HG03139 (cell line): Measurements from ENCODE around the gene LAMC3.
"Not testable (repeated sequence)": the region's sequence is repeated elsewhere in the genome, so short reads cannot be mapped to it uniquely, and the experiment has no call there.

Source experiments
- ATAC-seq: cut with Tn5 transposase; IDR thresholded peaks from one replicate; pipeline ENCODE4 v1.9.1; 2021; ENCODE audit not compliant: unreplicated experiment

The LAMC3 gene

DNA sequence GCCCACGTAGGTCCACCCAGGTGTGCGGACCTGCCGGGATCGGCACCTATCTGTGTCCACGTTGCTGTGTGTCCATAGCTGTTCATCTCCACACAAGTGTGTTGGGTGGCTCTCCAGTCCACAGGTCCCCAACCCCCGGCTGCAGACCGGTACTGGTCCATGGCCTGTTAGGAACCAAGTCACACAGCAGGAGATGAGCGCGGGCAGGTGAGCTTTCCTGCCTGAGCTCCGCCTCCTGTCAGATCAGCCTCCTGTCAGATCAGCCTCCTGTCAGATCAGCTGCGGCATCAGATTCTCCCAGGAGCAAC is 18.9 kb downstream of the LAMC3 start:
- no peak for ATAC-seq

DNA sequence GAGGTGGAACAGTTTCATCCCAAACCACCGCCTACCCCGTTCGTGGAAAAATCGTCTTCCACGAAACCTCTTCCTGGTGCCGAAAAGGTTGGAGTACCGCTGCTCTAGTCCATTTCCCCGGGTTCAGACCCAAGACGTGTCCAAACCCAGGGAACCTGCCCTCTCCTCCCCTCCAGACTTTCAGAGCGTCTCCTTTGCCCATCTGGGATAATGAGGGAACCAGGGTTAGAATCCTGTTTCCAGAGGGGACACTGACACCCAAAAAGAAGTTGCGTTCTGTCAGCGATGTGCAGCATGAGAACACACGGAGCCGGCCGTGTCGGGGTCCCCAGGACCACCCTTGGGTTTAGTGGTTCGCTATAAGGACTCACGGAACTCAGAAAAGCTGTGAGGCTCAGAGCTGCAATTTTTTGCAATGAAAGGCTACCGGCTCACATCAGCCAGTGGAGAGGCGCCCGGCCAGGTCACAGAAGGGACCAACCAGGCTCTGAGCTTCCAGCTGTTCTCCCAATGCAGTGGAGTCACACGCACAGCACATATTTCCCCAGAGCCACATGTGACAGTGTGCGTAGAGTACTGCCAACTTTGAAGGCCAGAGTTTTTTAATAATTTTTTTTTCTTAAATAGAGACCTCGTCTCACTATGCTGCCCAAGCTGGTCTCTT is 19.4 kb downstream of the LAMC3 start:
- ATAC-seq, result no peak

DNA sequence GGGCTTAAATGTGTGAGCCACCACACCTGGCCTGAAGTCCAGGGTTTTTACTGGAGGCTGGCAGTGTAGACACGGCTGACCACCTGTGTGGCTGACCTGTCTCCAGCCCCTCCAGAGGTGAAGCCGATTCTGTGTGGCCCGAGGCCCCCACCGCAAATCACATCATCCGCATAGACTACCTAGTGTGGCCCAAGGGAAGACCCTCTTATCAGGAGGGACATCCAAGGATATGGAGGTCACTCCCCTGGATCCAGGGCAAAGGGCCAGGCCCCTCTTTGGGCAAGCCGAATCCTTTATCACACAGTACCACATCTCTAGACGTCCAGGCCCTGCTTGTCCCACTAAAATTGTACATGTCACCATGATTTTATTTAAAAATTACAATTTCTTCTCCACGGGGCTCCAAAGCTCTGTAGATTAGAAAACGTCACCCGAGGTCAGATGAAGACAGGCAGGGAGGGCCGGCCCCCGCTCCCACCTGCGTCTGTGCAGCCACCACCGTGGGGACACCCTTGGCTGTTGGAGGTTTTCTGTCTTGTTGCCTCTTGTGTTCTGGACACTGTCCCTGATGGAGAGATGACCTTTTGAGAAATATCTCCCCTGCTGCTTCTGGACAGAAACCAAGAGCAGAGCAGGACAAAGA is 20.1 kb downstream of the LAMC3 start:
- ATAC-seq, result no peak

DNA sequence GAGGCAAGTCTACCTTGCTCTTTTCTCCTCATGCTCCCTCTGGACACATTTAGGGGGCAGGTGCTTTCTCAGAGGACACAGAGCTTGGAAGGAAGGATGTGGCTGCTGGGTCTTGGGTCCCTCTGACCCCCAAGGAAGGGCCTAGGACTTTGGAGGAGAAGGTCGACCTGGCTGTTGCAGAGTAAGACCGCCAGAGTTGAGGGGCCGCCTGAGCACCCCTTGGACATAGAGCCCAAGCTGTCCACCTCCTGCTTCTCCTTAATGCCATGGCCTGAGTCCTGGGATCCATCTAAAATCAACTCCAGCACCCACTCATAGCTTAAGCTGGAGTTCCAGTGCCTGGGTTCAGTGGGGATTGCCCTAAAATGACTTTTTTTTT is 20.6 kb downstream of the LAMC3 start:
- ATAC-seq, result no peak

DNA sequence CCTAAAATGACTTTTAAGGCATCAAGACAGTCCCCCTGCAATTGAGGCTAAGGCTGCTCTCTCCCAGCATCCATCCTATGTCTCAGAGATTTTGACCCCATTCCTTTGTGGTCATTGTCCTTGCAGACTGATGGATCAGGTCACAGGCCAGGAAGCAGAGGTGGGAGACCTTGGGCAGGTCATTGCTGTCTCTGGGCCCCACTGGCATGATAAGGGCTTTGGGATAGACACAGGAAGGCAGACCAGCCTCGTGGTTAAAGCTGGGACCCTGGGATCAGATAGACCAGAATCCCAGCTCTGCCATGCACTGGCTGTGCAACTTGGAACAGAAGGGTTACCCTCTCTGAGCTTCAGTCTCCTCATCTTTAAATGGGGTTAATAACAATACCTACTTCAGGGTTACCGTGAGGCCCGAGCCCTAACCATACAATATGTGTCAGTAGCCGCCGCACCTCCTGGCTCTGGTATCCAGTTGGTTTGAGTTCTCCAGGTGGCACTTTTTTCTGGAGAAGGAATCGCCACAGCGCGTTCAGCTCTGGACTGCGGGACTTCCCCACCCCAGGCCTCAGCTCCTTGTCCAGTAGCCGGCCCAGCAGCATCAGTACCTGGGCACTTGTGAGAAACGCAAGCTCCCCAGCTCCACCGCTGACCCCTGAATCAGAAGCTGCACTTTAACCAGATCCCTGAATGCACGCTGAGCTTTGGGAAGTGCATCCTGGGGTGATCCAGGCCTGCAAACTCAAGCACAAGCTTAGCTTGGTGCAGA is 21.4 kb downstream of the LAMC3 start:
- no peak for ATAC-seq

DNA sequence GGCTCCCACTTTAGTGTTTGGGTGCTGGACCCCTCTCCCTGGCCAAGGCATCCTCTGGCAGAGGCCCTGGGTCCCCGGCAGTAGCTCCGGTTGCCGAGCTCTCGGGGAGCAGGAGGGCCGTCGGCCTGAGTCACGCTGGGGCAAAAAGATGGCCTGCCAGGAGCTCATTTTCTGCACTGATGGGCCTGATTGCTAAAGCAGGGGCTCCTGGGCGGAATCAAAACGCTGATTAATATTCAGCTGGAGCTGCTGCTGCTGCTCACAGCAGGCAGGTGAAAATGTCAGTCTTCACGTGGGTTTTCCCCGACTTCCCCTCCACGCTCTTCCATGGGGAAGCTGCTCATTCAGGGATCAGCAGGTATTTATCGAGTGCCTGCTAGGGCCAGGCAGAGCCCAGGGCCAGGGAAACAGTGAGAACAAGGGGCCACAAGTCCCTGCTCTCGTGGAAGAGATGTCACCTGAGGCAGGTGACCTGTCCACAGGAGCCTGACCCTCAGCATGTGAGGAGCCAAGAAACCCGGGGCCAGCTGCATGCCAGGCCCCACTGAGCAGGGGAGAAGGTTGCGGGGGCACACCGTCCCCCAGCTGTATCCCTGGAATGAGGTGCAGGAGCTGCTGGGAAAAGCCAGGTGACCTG is 22.1 kb downstream of the LAMC3 start:
- no peak for ATAC-seq

DNA sequence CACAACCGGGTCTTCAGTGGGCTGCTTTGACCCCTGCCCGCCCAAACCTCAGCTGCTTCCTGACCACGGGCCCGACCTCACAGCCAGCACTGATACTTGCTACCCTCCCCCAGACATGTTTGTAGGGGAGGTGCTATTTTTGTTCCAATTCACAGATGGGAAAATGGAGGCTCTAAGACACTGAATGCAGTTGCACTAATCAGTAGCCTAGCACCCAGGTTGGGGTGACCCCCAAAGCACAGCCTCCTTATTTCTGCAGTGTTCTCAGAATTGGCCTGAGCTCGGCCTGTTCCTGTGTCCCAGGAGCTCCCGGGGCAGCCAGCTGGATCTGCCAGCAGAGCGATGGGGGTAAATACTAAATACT is 22.6 kb downstream of the LAMC3 start:
- ATAC-seq, result no peak

DNA sequence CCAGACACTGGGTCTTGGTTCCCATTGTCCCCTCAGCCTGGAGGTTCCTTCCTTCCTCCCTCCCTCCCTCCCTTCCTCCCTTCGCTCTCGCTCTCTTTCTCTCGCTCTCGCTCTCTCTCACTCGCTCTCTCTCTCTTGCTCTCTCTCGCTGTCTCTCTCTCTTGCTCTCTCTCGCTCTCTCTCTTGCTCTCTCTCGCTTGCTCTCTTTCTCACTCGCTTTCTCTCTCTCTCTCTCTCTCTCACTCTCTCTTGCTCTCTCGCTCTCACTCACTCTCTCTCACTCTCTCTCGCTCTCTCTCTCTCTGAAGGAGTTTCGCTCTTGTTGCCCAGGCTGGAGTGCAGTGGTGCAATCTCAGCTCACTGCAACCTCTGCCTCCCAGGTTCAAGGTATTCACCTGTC is 23.4 kb downstream of the LAMC3 start:
- no peak for ATAC-seq

DNA sequence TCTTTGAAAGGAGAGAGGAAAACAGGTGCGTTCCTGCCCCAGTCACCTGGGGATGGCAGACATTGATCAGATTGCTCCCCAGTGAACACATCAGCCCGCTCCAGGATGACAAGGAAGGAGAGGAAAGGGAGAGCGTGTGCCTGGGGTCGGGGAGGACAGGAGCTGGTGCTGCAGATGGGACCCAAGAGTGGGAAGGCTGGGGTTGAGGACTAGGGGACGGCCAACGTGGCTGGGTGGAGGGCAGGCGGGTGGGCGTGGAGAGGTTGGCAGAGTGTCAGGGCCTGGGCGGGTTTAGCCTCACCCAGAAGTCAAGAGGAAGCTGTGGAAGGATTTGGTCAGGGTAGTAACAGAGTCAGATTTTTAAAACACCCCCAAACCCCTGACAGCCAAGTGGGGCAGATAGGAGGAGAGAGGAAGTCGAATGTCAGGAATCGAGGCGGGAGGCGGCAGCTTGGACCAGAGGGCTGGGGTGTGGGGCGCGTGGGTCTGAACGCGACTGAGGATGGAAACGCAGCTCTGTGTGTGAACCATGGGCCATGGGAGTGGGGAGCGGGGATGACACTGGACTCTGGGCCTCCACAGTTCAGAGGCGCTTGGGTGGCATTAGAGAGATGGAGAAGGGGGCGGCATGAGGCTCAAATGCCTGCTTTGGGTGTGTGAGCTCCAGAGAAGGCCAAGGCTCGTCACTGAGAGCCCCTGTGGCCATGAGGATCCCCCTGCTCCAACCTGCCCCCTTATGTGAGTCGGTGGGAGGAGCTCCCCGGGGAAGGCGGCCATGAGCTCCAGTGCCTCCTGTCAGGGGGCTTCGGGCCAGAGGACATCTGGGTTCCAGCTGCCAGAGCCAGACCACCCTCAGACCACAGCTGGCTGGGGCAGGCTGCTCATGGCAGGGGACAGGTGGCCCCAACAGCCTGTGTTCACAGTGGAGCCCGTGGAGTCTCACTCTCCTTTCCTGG is 24.6 kb downstream of the LAMC3 start:
- no peak for ATAC-seq

DNA sequence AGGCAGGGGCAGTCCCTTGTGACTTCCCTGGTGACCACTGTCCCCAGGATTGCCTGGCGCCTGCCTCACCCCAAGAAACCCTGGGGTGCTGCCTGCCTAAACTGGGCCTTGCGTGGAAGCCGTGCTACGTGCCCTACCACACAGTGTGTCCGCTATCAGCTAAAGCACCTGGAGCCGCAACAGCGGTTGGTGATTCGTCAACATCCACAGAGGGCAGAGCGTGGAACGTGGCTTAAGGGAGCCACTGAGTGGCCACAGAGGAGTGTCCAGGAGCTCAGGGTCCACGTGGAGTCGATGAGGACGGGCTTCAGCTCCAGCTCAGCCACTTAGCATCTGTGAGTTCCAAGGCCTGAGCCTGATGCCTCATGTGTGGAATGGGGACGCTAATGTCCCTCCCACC is 25.3 kb downstream of the LAMC3 start:
- no peak for ATAC-seq

DNA sequence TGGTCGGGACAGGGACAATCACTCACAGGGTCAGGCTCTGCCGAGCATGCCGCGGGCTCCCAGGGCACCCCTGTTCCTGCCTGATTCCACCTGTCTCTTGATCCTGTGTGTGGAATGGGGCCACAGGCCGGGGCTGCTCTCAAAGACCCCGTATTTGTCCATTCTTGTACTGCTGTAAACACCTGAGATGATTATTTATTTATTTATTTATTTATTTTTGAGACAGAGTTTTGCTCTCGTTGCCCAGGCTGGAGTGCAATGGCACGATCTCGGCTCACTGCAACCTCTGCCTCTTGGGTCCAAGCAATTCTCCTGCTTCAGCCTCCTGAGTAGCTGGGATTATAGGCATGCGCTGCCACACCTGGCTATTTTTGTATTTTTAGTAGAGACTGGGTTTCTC is 25.8 kb downstream of the LAMC3 start:
- ATAC-seq, result not testable (repeated sequence)

DNA sequence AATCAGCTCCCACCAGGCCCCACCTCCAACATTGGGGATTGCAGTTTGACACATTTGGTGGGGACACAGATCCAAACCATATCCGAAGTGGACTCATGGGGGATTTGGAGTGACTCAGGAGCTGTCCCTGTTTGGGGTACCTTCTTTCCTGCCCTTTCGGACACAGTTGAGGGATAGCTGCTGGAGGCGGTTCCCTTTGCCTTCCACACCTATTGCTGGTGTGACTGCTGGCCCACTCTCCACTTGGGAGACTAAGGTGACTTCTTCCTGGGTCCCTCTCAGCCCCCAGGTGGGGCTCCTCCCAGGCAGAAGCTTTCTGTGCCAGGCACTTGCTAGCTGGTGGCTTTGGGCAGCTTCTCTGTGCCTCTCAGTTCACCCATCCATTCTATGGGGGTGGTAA is 26.6 kb downstream of the LAMC3 start:
- ATAC-seq, result no peak

DNA sequence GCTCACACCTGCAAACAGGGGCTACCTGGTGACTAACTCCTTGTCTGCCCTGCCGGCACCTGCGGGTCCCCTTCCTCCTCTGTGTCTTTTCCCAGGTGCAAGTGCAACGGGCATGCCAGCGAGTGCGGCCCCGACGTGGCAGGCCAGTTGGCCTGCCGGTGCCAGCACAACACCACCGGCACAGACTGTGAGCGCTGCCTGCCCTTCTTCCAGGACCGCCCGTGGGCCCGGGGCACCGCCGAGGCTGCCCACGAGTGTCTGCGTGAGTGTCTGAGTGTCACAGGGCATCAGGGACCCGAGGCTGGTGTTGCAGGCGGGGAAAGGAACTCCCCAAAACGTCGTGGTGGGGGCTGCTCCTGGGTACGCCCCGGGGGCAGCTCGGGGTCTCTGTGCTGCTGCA is 27.1 kb downstream of the LAMC3 start:
- ATAC-seq, result no peak

DNA sequence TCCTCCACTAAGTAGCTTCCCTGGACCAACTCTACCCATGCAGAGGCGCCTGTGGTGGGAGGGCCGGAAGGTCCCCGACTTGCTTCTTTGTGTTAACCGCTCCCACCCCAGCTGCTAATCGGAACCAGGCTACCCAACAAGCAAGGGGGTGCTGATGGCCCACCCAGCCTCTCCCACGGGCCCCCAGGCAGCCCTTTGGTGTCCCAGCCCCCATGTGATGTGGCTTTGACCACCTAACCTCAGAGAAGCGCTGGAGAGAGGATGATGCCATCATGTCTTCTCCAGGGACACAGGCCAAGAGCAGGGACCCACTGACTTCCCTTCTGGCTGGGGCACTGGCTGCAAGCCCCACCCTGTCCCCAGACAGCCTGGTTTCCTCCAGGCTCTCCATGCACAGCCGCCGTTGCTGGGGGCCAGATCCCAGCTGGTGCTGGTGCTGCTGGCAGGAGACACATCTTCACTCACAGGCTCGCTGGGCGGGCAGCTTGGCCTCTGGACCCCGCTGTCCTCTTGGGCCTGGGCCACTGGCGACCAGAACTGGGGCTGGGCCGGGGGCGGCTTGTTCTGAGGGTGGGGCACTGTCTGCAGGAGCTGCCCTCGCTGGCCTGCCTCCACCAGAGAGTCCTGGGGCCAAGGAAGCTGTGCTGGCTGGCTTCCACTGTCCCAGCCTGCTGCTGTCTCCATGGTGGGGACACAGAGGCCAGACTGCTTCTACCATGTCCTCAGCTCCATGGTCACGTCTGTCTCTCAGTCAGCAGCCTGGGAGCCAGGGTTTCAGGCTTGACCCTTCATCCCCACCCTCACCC is 27.8 kb downstream of the LAMC3 start:
- ATAC-seq, result no peak

DNA sequence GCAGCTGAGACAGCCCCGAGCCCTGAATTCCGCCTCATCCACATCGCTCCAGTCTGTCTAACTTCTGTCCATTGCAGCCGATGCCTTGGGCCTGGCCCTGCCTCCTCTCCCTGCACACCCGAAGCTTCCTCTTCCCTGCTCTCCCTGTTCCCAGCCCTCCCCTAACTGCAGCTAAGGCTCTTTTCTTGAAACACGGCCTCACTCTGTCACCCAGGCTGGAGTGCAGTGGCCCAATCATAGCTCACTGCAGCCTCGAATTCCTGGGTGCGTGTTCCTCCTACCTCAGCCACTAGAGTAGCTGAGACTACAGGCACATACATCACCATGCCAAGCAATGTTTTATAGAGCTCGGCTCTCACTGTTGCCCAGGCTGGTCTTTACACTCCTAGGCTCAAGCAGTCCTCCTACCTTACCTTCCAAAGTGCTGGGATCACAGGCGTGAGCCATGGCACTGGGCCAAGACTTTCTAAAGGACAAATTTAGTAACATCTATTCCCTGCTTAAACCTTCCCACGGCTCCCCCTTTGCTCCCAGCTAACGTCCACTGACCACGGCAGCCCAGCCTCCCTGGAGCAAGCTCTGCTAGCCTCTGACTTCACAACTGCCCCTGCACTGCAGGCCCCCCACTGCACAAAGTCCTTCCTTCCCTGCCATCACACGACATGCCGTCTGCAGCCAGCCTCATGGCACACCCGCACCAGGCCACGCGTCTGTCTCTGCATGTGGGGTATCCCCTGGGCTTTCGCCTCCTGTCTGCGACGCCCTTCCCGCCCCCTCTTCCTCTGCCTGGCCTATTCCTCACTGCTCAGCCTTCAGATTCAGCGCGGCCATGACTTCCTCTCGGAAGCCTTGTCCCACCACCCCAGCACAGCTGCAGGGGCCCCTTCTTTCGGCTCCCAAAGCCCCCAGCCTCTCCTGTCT is 28.6 kb downstream of the LAMC3 start:
- ATAC-seq, result no peak

DNA sequence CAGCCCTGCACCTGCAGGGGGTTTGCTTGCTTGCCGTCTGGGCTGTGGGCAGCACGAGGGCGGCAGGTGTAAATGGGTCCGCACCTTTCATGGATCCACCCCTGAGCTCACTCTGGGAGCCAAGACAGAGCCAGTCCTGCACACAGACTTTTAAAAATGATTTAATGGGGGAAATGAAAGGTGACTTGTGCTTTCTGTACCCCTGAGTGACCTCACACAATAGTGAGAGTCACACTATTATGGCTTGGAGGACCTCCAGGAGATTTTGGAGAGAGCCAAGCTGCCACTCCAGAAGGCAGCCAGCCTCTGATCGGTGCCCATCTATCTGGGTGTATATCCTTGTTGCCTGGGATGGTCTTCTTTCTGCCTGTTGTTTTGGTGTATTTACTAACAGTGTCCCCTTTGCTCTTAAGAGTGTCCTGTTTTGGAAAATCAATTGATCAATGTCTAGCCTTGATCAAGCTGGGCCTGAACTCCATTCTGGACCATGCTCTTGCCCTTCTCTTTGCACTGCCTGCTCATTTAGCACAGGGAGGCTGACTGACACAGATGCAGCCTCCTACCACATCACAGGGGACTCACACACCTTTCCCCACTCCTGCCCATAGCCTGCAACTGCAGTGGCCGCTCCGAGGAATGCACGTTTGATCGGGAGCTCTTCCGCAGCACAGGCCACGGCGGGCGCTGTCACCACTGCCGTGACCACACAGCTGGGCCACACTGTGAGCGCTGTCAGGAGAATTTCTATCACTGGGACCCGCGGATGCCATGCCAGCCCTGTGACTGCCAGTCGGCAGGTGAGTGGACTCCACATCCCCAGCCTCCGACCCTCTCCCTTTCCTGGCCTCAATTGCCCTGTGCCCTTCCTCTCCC is 29.5 kb downstream of the LAMC3 start:
- ATAC-seq, result no peak

DNA sequence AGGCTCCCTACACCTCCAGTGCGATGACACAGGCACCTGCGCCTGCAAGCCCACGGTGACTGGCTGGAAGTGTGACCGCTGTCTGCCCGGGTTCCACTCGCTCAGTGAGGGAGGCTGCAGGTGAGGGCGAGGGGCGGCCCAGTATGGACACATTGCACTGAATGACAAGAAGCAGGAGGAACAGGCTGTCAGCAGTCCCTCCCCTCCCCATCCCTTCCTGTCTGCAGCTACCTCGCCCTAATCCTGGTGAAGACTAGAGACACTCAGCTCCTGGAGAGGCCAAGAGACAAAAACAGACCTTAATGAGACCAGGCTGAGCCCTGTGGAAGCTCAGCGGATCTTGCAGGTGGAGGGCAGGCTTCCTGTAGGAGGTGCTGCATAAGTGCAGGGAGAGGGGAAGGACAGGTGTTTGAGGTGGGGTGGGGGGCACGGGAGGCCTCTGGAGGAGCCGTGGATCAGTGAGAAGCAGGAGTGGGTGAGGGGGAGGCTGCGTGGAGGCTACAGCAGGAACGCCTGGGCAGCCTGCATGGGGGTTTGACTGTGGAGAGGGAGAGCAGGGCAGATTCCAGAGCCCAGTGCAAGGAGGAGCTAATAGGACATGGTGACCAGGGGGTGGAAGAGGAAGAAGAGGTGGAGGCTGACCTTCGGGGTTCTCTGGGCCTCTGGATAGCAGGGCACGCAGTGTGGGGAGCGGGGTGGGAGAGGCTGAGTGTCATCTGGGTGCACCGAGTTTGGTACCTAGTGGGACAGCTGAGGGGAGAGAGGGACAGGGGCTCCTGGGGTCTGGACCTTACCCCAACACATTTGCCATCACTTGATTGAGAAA is 30.4 kb downstream of the LAMC3 start:
- ATAC-seq, result no peak
